GM12878 (cell line): ENCODE results near the gene HIBCH. TPM values are rescaled to one million over a fixed set of nuclear protein-coding genes. Genes with fewer than 3 reads are reported as not detected.

Source experiments
- ATAC-seq: fragments of 200-7000 bp; cut with Tn5 transposase; 3 replicates; pipeline ENCODE4 v1.9.1; 2020; ENCODE audit warnings: mild to moderate bottlenecking, moderate library complexity
- BruUV-seq: library from RNA; stranded (reverse); fragments of 400-500 nt; replicated peaks from 2 replicates; lab custom pipeline; 2021; lab: Mats Ljungman, UMichigan
- CTCF ChIA-PET: fragments of 300-600 bp; sonication (Branson Sonifier 250); formaldehyde crosslinking; extraction: SDS; loops from one replicate; lab custom pipeline; 2021; ENCODE audit warnings: inconsistent platforms; lab: Yijun Ruan, JAX
- POLR2A ChIA-PET: fragments of 350-600 bp; formaldehyde crosslinking; extraction: SDS; loops from one replicate; lab custom pipeline; 2021; ENCODE audit warnings: inconsistent platforms; lab: Charles Lee
- RAD21 ChIA-PET: fragments of 300-600 bp; sonication (Branson Sonifier 250); formaldehyde crosslinking; loops from one replicate; lab custom pipeline; 2023; ENCODE audit warnings: antibody characterized with exemption; ENCODE audit not compliant: unreplicated experiment; lab: Charles Lee
- SMC1A ChIA-PET: fragments of 300-600 bp; sonication (Branson Sonifier 250); formaldehyde crosslinking; loops from one replicate; lab custom pipeline; 2023; ENCODE audit not compliant: unreplicated experiment, uncharacterized antibody; lab: Charles Lee
- DNase-seq: peaks from one replicate; pipeline ENCODE4 v3.0.0-alpha.2; 2011; ENCODE audit warnings: low read depth, low spot score
- FAIRE-seq: peaks from 3 replicates; lab custom pipeline; 2011; peaks lifted over from hg19 to GRCh38; lab: Jason Lieb, UNC
- H2AFZ ChIP-seq: 2 replicates; pipeline ENCODE4 v1.6.0; 2011; ENCODE audit warnings: low read depth, low read length, control low read depth; ENCODE audit not compliant: control insufficient read depth
- H3K27ac ChIP-seq: 2 replicates; pipeline ENCODE4 v1.5.1; 2011; ENCODE audit warnings: control low read depth; ENCODE audit not compliant: control insufficient read depth, insufficient read depth
- H3K27me3 ChIP-seq, 2 experiments: replicated peaks in 1 of 2; 2 replicates each; pipeline versions ENCODE4 v1.6.0 to v1.6.1; 2011; ENCODE audit warnings: low read length in 1 of 2; ENCODE audit not compliant: control insufficient read depth in 2 of 2, insufficient read depth in 2 of 2
- H3K36me3 ChIP-seq, 2 experiments: 2 replicates each; pipeline ENCODE4 v1.5.1; 2011; ENCODE audit warnings: low read length in 1 of 2; ENCODE audit not compliant: control insufficient read depth in 2 of 2, insufficient read depth in 2 of 2
- H3K4me1 ChIP-seq: 2 replicates; pipeline ENCODE4 v1.6.1; 2011; ENCODE audit warnings: mild to moderate bottlenecking, low read length, moderate library complexity, mixed read lengths; ENCODE audit not compliant: control insufficient read depth, insufficient read depth
- H3K4me2 ChIP-seq: 2 replicates; pipeline ENCODE4 v1.6.0; 2011; ENCODE audit warnings: control low read depth; ENCODE audit not compliant: control insufficient read depth, insufficient read depth
- H3K4me3 ChIP-seq: fragments of 200-600 bp; sonication (generic); 2 replicates; pipeline ENCODE4 v1.5.1; 2016
- H3K79me2 ChIP-seq: 2 replicates; pipeline ENCODE4 v1.6.0; 2011; ENCODE audit warnings: low read length; ENCODE audit not compliant: control insufficient read depth, insufficient read depth
- H3K9ac ChIP-seq: 2 replicates; pipeline ENCODE4 v1.8.0; 2011; ENCODE audit warnings: low read length, control low read depth, mixed read lengths; ENCODE audit not compliant: control insufficient read depth, insufficient read depth
- H3K9me3 ChIP-seq: replicated peaks from 3 replicates; pipeline ENCODE4 v1.5.1; 2011; ENCODE audit warnings: mild to moderate bottlenecking, low read length; ENCODE audit not compliant: control insufficient read depth, insufficient read depth
- H4K20me1 ChIP-seq: 2 replicates; pipeline ENCODE4 v1.6.0; 2011; ENCODE audit not compliant: control insufficient read depth, insufficient read depth
- NFIC ChIP-seq: IDR thresholded peaks from 2 replicates; pipeline ENCODE4 v1.6.1; 2012; ENCODE audit warnings: low read depth, mild to moderate bottlenecking, inconsistent platforms, low read length, moderate library complexity
- PBX3 ChIP-seq: IDR thresholded peaks from 2 replicates; pipeline ENCODE4 v1.6.1; 2011; ENCODE audit warnings: mild to moderate bottlenecking, low read depth, low read length, moderate library complexity; ENCODE audit not compliant: insufficient replicate concordance
- ZBED1 ChIP-seq: IDR thresholded peaks from 2 replicates; pipeline ENCODE4 v1.6.1; 2016; ENCODE audit warnings: borderline replicate concordance
- WGBS: methylation state at CpG from one replicate; pipeline ENCODE4 v1.1.6; 2016; ENCODE audit warnings: low lambda C conversion rate; ENCODE audit not compliant: insufficient replicate concordance, insufficient coverage; ENCODE audit errors: missing lambda C conversion rate; 5-methylcytosine and 5-hydroxymethylcytosine counted together
- in situ Hi-C: fragments of 300-500 bp; cut with MboI; formaldehyde crosslinking; loops from 9 replicates; pipeline ENCODE4 v1.14.3; 2018; ENCODE audit warnings: mixed read lengths
- intact Hi-C: fragments of 100-400 bp; cut with micrococcal nuclease; formaldehyde crosslinking; loops from one replicate; pipeline ENCODE4 v1.14.2; 2022; ENCODE audit not compliant: unreplicated experiment
- polyA plus RNA-seq, 11 experiments: library from polyadenylated mRNA; depleted of rRNA in 4 of 11; unstranded in 6 of 11; stranded (reverse) in 5 of 11; fragments of >200 nt; fragmentation: Nextera tagmentation in 4 of 11; fragmentation: Illumina TruSeq in 1 of 11; extraction: Ambion mirVana in 4 of 11; extraction: Trizol in 1 of 11; gene quantifications; 1 replicate in 1 of 11; 2 replicates in 10 of 11; pipeline versions ENCODE4 v1.2.1 to v1.2.3, GENCODE V29; 2011 to 2016; ENCODE audit warnings: inconsistent platforms in 2 of 11, missing spikeins in 2 of 11, low read depth in 1 of 11
- total RNA-seq, 4 experiments: library from RNA; depleted of rRNA in 3 of 4; stranded (reverse); fragments of >200 nt in 3 of 4; fragmentation: Illumina TruSeq in 1 of 4; extraction: Trizol in 1 of 4; gene quantifications; 2 replicates each; pipeline versions ENCODE4 v1.2.1 to v1.2.3, GENCODE V29; 2013 to 2021

Gene HIBCH
- total and polyA plus RNA-seq, 10 of the 15 experiments (the other 5 are each of a cell fraction or from before 2014, with no cell fraction given): 22.3 to 81.0 (median 37.4) TPM

GRCh38 chr2:190366248-190366753 lies 46.7 kb upstream of the HIBCH start:
- Histone ChIP-seq H3K9me3 (no peaks in the 10 kb centered on the region), H3K4me3 (no peak overlapping the region), H2AFZ (no peak overlapping the region), H3K27me3 (no peaks in the 10 kb centered on the region), H3K36me3 (0 out of 4 replicates have a peak, but pooled peaks cover 0 to 2% of the 10 kb centered on the region in 2 experiments), H4K20me1 (no peaks in the 10 kb centered on the region), H3K4me2 (no peak overlapping the region), H3K4me1 (no peaks in the 10 kb centered on the region), H3K79me2 (no peaks in the 10 kb centered on the region), H3K9ac (no peak overlapping the region), H3K27ac (no peak overlapping the region)
- ATAC-seq (no peak), FAIRE-seq (no peak), DNase-seq (no peak)
- ChIA-PET CTCF (interaction anchor here (1.2 to 2.4 kb wide), 2 partner anchors 20 to 277 kb away, joined by 3 to 9 read pairs; no protein-coding TSS in a partner anchor), RAD21 (interaction anchor here (2.5 kb wide), 1 partner anchor 22 kb away, joined by 12 read pairs; no protein-coding TSS in a partner anchor), SMC1A (interaction anchor here (1.5 to 2.1 kb wide), 2 partner anchors 15 to 277 kb away, joined by 4 to 6 read pairs; no protein-coding TSS in a partner anchor), POLR2A (interaction anchor here (2.2 kb wide), 1 partner anchor 22 kb away, joined by 8 read pairs; no protein-coding TSS in a partner anchor)
- TF ChIP-seq NFIC (peak; percentile 18; the same call in 1 of the 2 replicates), PBX3 (peak; percentile 30), ZBED1 (no peak)
- no TSS peak for BruUV-seq
- WGBS: 89% methylated on average over 11 of the region's 11 CpGs
- intact Hi-C loops: no loop called here
- in situ Hi-C loops: no loop called here
